SK-N-SH (cell line): ENCODE results near the gene ACBD6. TPM values are rescaled to one million over a fixed set of nuclear protein-coding genes. Genes with fewer than 3 reads are reported as not detected.

Source experiments
- CTCF ChIA-PET: fragments of 300-600, 350-600 bp; formaldehyde crosslinking; extraction: SDS; loops from one replicate; lab custom pipeline; 2021; lab: Yijun Ruan, JAX
- POLR2A ChIA-PET: fragments of 350-600 bp; sonication (Branson Sonifier 250); formaldehyde crosslinking; extraction: SDS; loops from one replicate; lab custom pipeline; 2020; ENCODE audit warnings: antibody characterized with exemption, inconsistent platforms; lab: Yijun Ruan, JAX
- DNase-seq: peaks from one replicate; pipeline ENCODE4 v3.0.0; 2012
- H2AFZ ChIP-seq: fragments of 200-600 bp; sonication (generic); 2 replicates; pipeline ENCODE4 v1.8.1; 2016; ENCODE audit warnings: antibody characterized with exemption, mild to moderate bottlenecking, low read depth
- H3F3A ChIP-seq: fragments of 200-600 bp; sonication (generic); replicated peaks from 2 replicates; pipeline ENCODE3; 2016; ENCODE audit warnings: antibody characterized with exemption, mild to moderate bottlenecking; ENCODE audit not compliant: insufficient read depth
- H3K27ac ChIP-seq, 2 experiments: fragments of 200-500 bp in 1 of 2; fragments of 200-600 bp in 1 of 2; sonication (Bioruptor generic) in 1 of 2; sonication (generic), shearing (Covaris generic) in 1 of 2; 2 replicates each; pipeline versions ENCODE4 v1.5.1 to v1.6.1; 2014 to 2016; ENCODE audit warnings: low read depth in 2 of 2, inconsistent platforms in 1 of 2, low read length in 1 of 2, mild to moderate bottlenecking in 1 of 2, mixed read lengths in 1 of 2
- H3K27me3 ChIP-seq: fragments of 200-600 bp; sonication (generic), shearing (Covaris generic); 2 replicates; pipeline ENCODE4 v1.6.1; 2016; ENCODE audit warnings: mixed run types; ENCODE audit not compliant: insufficient read depth
- H3K36me3 ChIP-seq, 2 experiments: fragments of 200-500 bp in 1 of 2; fragments of 200-600 bp in 1 of 2; sonication (Bioruptor generic) in 1 of 2; sonication (generic) in 1 of 2; replicated peaks in 1 of 2; 2 replicates each; pipeline versions ENCODE3 to v1.5.1; 2014 to 2016; ENCODE audit warnings: low read length in 1 of 2, mild to moderate bottlenecking in 1 of 2; ENCODE audit not compliant: insufficient read depth in 2 of 2, control insufficient read depth in 1 of 2
- H3K4me1 ChIP-seq, 2 experiments: fragments of 200-500 bp in 1 of 2; fragments of 200-600 bp in 1 of 2; sonication (Bioruptor generic) in 1 of 2; sonication (generic), shearing (Covaris generic) in 1 of 2; 2 replicates each; pipeline versions ENCODE4 v1.5.1 to v1.6.1; 2014 to 2016; ENCODE audit warnings: low read depth in 1 of 2, low read length in 1 of 2, mixed run types in 1 of 2; ENCODE audit not compliant: insufficient read depth in 2 of 2, control insufficient read depth in 1 of 2
- H3K4me2 ChIP-seq: fragments of 200-600 bp; sonication (generic), shearing (Covaris generic); 2 replicates; pipeline ENCODE4 v1.6.1; 2017; ENCODE audit warnings: mixed run types
- H3K4me3 ChIP-seq, 2 experiments: fragments of 200-500 bp in 1 of 2; fragments of 200-600 bp in 1 of 2; sonication (Bioruptor generic) in 1 of 2; sonication (generic), shearing (Covaris generic) in 1 of 2; 2 replicates each; pipeline versions ENCODE4 v1.5.1 to v1.8.1; 2014 to 2016; ENCODE audit warnings: low read depth in 2 of 2, inconsistent platforms in 1 of 2, low read length in 1 of 2, mild to moderate bottlenecking in 1 of 2, mixed read lengths in 1 of 2, moderate library complexity in 1 of 2
- H3K79me2 ChIP-seq: fragments of 200-600 bp; sonication (generic); 2 replicates; pipeline ENCODE4 v1.8.1; 2017; ENCODE audit warnings: mild to moderate bottlenecking; ENCODE audit not compliant: insufficient read depth
- H3K9ac ChIP-seq: fragments of 200-600 bp; sonication (generic); 2 replicates; pipeline ENCODE4 v1.6.1; 2017; ENCODE audit warnings: mixed run types
- H3K9me2 ChIP-seq: fragments of 200-600 bp; sonication (generic); 2 replicates; pipeline ENCODE4 v1.6.1; 2017; ENCODE audit warnings: mixed run types
- H3K9me3 ChIP-seq: fragments of 200-600 bp; sonication (generic); 2 replicates; pipeline ENCODE4 v1.6.1; 2017; ENCODE audit warnings: mixed run types, mild to moderate bottlenecking, moderate library complexity
- H4K20me1 ChIP-seq: fragments of 200-600 bp; sonication (generic); 2 replicates; pipeline ENCODE4 v1.6.1; 2017; ENCODE audit warnings: mild to moderate bottlenecking, mixed run types; ENCODE audit not compliant: insufficient read depth
- CHD2 ChIP-seq: fragments of 150-350 bp; IDR thresholded peaks from 2 replicates; pipeline ENCODE4 v1.6.1; 2018; ENCODE audit warnings: low read length; ENCODE audit not compliant: partially characterized antibody
- CTCF ChIP-seq: fragments of 200-600 bp; sonication (generic); IDR thresholded peaks from 2 replicates; pipeline ENCODE4 v1.6.1; 2017; ENCODE audit warnings: antibody characterized with exemption, mild to moderate bottlenecking, moderate library complexity
- ELF1 ChIP-seq: IDR thresholded peaks from 2 replicates; pipeline ENCODE4 v1.4.0; 2012
- FOSL2 ChIP-seq: IDR thresholded peaks from 2 replicates; pipeline ENCODE4 v1.4.0; 2012; ENCODE audit warnings: low read depth, mild to moderate bottlenecking, moderate library complexity, borderline replicate concordance
- FOXJ3 ChIP-seq: sonication (generic); formaldehyde crosslinking; IDR thresholded peaks from 2 replicates; pipeline ENCODE4 v1.5.1; 2020; ENCODE audit warnings: mild to moderate bottlenecking, missing genetic modification reagents
- GABPA ChIP-seq: IDR thresholded peaks from 2 replicates; pipeline ENCODE4 v1.4.0; 2012; ENCODE audit warnings: low read depth, mild to moderate bottlenecking
- MEF2A ChIP-seq: IDR thresholded peaks from 2 replicates; pipeline ENCODE4 v1.4.0; 2012; ENCODE audit warnings: low read depth, borderline replicate concordance
- MXI1 ChIP-seq: IDR thresholded peaks from 2 replicates; pipeline ENCODE4 v1.6.1; 2012; ENCODE audit warnings: mild to moderate bottlenecking, low read depth, low read length, improper control_type of control experiment
- RAD21 ChIP-seq: IDR thresholded peaks from 2 replicates; pipeline ENCODE4 v1.6.1; 2012; ENCODE audit warnings: mild to moderate bottlenecking, low read length
- REST ChIP-seq: IDR thresholded peaks from 2 replicates; pipeline ENCODE4 v1.6.1; 2012; ENCODE audit warnings: mild to moderate bottlenecking, low read depth, low read length, moderate library complexity
- RFX5 ChIP-seq: IDR thresholded peaks from 2 replicates; pipeline ENCODE4 v1.6.1; 2012; ENCODE audit warnings: mild to moderate bottlenecking, improper control_type of control experiment, low read length
- SIN3A ChIP-seq: IDR thresholded peaks from 2 replicates; pipeline ENCODE4 v1.6.1; 2012; ENCODE audit warnings: low read depth, mild to moderate bottlenecking, low read length, moderate library complexity, borderline replicate concordance
- SMC3 ChIP-seq: IDR thresholded peaks from 2 replicates; pipeline ENCODE4 v1.6.1; 2012; ENCODE audit warnings: low read depth, low read length, improper control_type of control experiment
- TCF12 ChIP-seq: IDR thresholded peaks from 2 replicates; pipeline ENCODE4 v1.4.0; 2012
- TEAD4 ChIP-seq: IDR thresholded peaks from 2 replicates; pipeline ENCODE4 v1.4.0; 2012; ENCODE audit warnings: mild to moderate bottlenecking, borderline replicate concordance; ENCODE audit not compliant: insufficient read depth
- WGBS: methylation state at CpG from one replicate; pipeline ENCODE4 v1.1.6; 2017; ENCODE audit warnings: low lambda C conversion rate; 5-methylcytosine and 5-hydroxymethylcytosine counted together
- polyA plus RNA-seq, 3 experiments: library from polyadenylated mRNA; depleted of rRNA; stranded (reverse); fragments of >200 nt; gene quantifications; 2 replicates each; pipeline ENCODE4 v1.2.3, GENCODE V29; 2012
- TF ChIP-seq, protein P1 (sequence below): fragments of 150-350 bp; IDR thresholded peaks from 2 replicates; pipeline ENCODE4 v1.6.1; 2016; ENCODE audit warnings: mild to moderate bottlenecking, low read depth, low read length
- TF ChIP-seq, protein P2 (sequence below): IDR thresholded peaks from 2 replicates; pipeline ENCODE4; 2012

ACBD6 gene
- polyA plus RNA-seq, 1 of the 3 experiments (the other 2 are of a cell fraction): 60.9 TPM

- TF ChIP-seq TEAD4 (no peak), SMC3 (peak; percentile 60), SIN3A (no peak), REST (no peak), RFX5 (no peak), FOSL2 (no peak), MEF2A (no peak), ELF1 (no peak), CTCF (peak; percentile 86), GABPA (no peak), MXI1 (no peak), FOXJ3 (CRISPR knock-in tag) (no peak), TCF12 (no peak), CHD2 (no peak), RAD21 (peak; percentile 62)
- TF ChIP-seq, protein P1, sequence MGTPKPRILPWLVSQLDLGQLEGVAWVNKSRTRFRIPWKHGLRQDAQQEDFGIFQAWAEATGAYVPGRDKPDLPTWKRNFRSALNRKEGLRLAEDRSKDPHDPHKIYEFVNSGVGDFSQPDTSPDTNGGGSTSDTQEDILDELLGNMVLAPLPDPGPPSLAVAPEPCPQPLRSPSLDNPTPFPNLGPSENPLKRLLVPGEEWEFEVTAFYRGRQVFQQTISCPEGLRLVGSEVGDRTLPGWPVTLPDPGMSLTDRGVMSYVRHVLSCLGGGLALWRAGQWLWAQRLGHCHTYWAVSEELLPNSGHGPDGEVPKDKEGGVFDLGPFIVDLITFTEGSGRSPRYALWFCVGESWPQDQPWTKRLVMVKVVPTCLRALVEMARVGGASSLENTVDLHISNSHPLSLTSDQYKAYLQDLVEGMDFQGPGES: no peak
- TF ChIP-seq, protein P2, sequence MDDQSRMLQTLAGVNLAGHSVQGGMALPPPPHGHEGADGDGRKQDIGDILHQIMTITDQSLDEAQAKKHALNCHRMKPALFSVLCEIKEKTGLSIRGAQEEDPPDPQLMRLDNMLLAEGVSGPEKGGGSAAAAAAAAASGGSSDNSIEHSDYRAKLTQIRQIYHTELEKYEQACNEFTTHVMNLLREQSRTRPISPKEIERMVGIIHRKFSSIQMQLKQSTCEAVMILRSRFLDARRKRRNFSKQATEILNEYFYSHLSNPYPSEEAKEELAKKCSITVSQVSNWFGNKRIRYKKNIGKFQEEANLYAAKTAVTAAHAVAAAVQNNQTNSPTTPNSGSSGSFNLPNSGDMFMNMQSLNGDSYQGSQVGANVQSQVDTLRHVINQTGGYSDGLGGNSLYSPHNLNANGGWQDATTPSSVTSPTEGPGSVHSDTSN: no peak
- H3K4me3 ChIP-seq: peak overlapping the region; percentile 7 to 12; a peak in 2 of 4 replicates
- no peaks in the 10 kb centered on the region for H3F3A ChIP-seq
- no peaks in the 10 kb centered on the region for H3K9me3 ChIP-seq
- H3K27ac ChIP-seq: no peak overlapping the region
- H3K9me2 ChIP-seq: no peaks in the 10 kb centered on the region
- peak; percentile 37 for DNase-seq
- WGBS: 21% methylated on average over 10 of the region's 10 CpGs
- ChIA-PET POLR2A (no interaction called here), CTCF (interaction anchor here (0.6 to 2.6 kb wide), 37 partner anchors 9 to 459 kb away, joined by 3 to 32 read pairs (median 4); partner anchors contain the start of gene ACBD6)
- H2AFZ ChIP-seq: no peak overlapping the region
- H3K79me2 ChIP-seq: peaks cover 8% of the 10 kb centered on the region
- no peaks in the 10 kb centered on the region; a peak in 1 of 4 replicates for H3K4me1 ChIP-seq
- no peak overlapping the region for H3K9ac ChIP-seq
- 0 out of 2 replicates have a peak overlapping the region, but pooled peaks have one; percentile 26 for H3K4me2 ChIP-seq
- H3K36me3 ChIP-seq: peaks cover 27 to 28% of the 10 kb centered on the region in 2 experiments
- 0 out of 2 replicates have a peak, but pooled peaks cover 2% of the 10 kb centered on the region for H4K20me1 ChIP-seq
- no peaks in the 10 kb centered on the region for H3K27me3 ChIP-seq
Observed at GRCh38 chr1:180482425-180483275, 19.7 kb downstream of the ACBD6 start.
